Activated naive CD8-positive, alpha-beta T cell treated with anti-CD3 and anti-CD28 coated beads, Interleukin-2, amount 50 U/mL, for 24 hours (primary cell): ENCODE measurements around the gene KDM4D.
"Not testable (repeated sequence)": the region's sequence is repeated elsewhere in the genome, so short reads cannot be mapped to it uniquely, and the experiment has no call there.

ENCODE experiments used
- ATAC-seq: fragments of 150-1000 bp; cut with Tn5 transposase; one replicate; pipeline ENCODE4 v1.10.0; 2021
- DNase-seq: peaks from one replicate; pipeline ENCODE4 v3.0.0; 2021
- H3K27ac Mint-ChIP-seq: one replicate; pipeline ENCODE4 v1.8.0; 2021; ENCODE audit warnings: mild to moderate bottlenecking, mixed read lengths
- H3K27me3 Mint-ChIP-seq: one replicate; pipeline ENCODE4 v1.8.0; 2021; ENCODE audit warnings: mixed read lengths
- H3K36me3 Mint-ChIP-seq: one replicate; pipeline ENCODE4 v1.8.0; 2021; ENCODE audit warnings: low read depth, mixed read lengths
- H3K4me1 Mint-ChIP-seq: one replicate; pipeline ENCODE4 v1.8.0; 2021; ENCODE audit warnings: mixed read lengths
- H3K4me3 Mint-ChIP-seq: one replicate; pipeline ENCODE4 v1.8.0; 2021; ENCODE audit warnings: mild to moderate bottlenecking, moderate library complexity, mixed read lengths
- H3K9me3 Mint-ChIP-seq: one replicate; pipeline ENCODE4 v1.8.0; 2021; ENCODE audit warnings: mixed read lengths

Gene KDM4D

GRCh38 chr11:94975599-94975998 is 2.1 kb downstream of the KDM4D start:
- DNase-seq, result no peak
- Mint-ChIP-seq H3K27me3 (no peaks in the 10 kb centered on the region), H3K27ac (no peak overlapping the region), H3K4me3 (no peak overlapping the region), H3K9me3 (no peaks in the 10 kb centered on the region), H3K4me1 (peaks cover 31% of the 10 kb centered on the region), H3K36me3 (peaks cover 11% of the 10 kb centered on the region)
- ATAC-seq, result no peak

GRCh38 chr11:94987378-94987777 is 13.9 kb downstream of the KDM4D start:
- DNase-seq (no peak), ATAC-seq (no peak)
- Mint-ChIP-seq H3K4me1 (no peaks in the 10 kb centered on the region), H3K27ac (no peak overlapping the region), H3K4me3 (no peak overlapping the region), H3K36me3 (no peaks in the 10 kb centered on the region), H3K9me3 (no peaks in the 10 kb centered on the region), H3K27me3 (peaks cover 22% of the 10 kb centered on the region)

DNA sequence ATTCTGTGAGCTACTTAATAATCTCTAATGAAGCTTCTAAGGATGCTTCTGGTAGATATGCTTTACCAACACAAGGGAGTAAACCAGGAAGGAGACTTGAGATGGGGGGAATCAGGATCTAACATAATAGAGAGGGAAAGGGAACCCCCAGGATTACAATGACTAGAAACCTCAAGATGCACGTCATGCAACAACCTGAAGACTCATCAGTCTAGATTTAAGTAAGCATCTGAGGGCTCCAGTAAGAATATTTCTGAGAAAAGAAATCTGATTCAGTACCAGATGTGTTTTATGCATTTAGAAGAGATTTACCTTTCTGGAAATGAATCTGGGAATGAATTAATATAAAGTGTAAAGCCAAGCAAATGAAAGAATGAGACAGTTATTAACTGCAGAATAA is 15.2 kb downstream of the KDM4D start:
- Mint-ChIP-seq H3K4me1 (no peaks in the 10 kb centered on the region), H3K36me3 (no peaks in the 10 kb centered on the region), H3K27ac (no peak overlapping the region), H3K27me3 (peaks cover 22% of the 10 kb centered on the region), H3K4me3 (no peak overlapping the region), H3K9me3 (no peaks in the 10 kb centered on the region)
- no peak for DNase-seq
- ATAC-seq, result no peak

- DNase-seq (no peak), ATAC-seq (no peak)
- Mint-ChIP-seq H3K27ac (no peak overlapping the region), H3K4me1 (no peaks in the 10 kb centered on the region), H3K36me3 (peaks cover under 1% of the 10 kb centered on the region), H3K4me3 (no peak overlapping the region), H3K9me3 (no peaks in the 10 kb centered on the region), H3K27me3 (peaks cover 13% of the 10 kb centered on the region)
These were observed 20.0 kb downstream of the KDM4D start for GRCh38 chr11:94993400-94993943.

DNA sequence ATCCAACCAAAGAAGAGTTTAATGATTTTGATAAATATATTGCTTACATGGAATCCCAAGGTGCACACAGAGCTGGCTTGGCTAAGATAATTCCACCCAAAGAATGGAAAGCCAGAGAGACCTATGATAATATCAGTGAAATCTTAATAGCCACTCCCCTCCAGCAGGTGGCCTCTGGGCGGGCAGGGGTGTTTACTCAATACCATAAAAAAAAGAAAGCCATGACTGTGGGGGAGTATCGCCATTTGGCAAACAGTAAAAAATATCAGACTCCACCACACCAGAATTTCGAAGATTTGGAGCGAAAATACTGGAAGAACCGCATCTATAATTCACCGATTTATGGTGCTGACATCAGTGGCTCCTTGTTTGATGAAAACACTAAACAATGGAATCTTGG is 23.9 kb downstream of the KDM4D start:
- DNase-seq (no peak), ATAC-seq (no peak)
- Mint-ChIP-seq H3K4me1 (no peaks in the 10 kb centered on the region), H3K9me3 (no peaks in the 10 kb centered on the region), H3K27ac (no peak overlapping the region), H3K27me3 (peaks cover 2% of the 10 kb centered on the region), H3K4me3 (no peak overlapping the region), H3K36me3 (peaks cover 1% of the 10 kb centered on the region)

GRCh38 chr11:94998285-94998684 is 24.8 kb downstream of the KDM4D start:
- Mint-ChIP-seq H3K9me3 (no peaks in the 10 kb centered on the region), H3K27me3 (peaks cover 2% of the 10 kb centered on the region), H3K4me1 (no peaks in the 10 kb centered on the region), H3K36me3 (peaks cover 1% of the 10 kb centered on the region), H3K4me3 (no peak overlapping the region), H3K27ac (no peak overlapping the region)
- DNase-seq, result no peak
- ATAC-seq, result no peak

GRCh38 chr11:95003716-95004115 is 30.2 kb downstream of the KDM4D start:
- DNase-seq (no peak), ATAC-seq (no peak)
- no peak overlapping the region for H3K27ac Mint-ChIP-seq
- no peaks in the 10 kb centered on the region for H3K9me3 Mint-ChIP-seq
- no peak overlapping the region for H3K4me3 Mint-ChIP-seq
- peaks cover 7% of the 10 kb centered on the region for H3K27me3 Mint-ChIP-seq
- H3K36me3 Mint-ChIP-seq, result no peaks in the 10 kb centered on the region
- H3K4me1 Mint-ChIP-seq, result no peaks in the 10 kb centered on the region

DNA sequence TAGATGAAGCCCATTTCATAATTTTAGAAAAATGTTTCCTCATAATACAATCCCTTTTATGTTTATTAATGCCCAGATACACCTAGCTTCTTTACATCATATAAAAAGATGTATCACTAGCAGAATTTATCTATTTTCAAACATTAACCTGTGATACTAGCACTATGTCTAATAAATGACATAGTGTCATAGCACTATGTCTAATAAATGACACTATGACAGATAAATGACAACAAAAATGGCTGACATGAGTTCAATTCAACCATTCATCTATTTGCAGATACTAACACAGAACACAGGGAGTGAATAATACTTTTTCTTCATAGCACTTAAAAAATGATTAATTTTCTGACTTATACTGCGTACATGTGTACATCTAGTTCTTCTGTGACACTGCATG is 32.1 kb downstream of the KDM4D start:
- no peak for DNase-seq
- Mint-ChIP-seq H3K9me3 (no peaks in the 10 kb centered on the region), H3K36me3 (no peaks in the 10 kb centered on the region), H3K4me3 (no peak overlapping the region), H3K27me3 (peaks cover 7% of the 10 kb centered on the region), H3K27ac (no peak overlapping the region), H3K4me1 (no peaks in the 10 kb centered on the region)
- no peak for ATAC-seq

- no peak for DNase-seq
- Mint-ChIP-seq H3K4me1 (no peaks in the 10 kb centered on the region), H3K9me3 (no peaks in the 10 kb centered on the region), H3K27me3 (peaks cover 10% of the 10 kb centered on the region), H3K36me3 (no peaks in the 10 kb centered on the region), H3K27ac (no peak overlapping the region), H3K4me3 (no peak overlapping the region)
- ATAC-seq, result no peak
These were observed 37.9 kb downstream of the KDM4D start for GRCh38 chr11:95011376-95011775.

DNA sequence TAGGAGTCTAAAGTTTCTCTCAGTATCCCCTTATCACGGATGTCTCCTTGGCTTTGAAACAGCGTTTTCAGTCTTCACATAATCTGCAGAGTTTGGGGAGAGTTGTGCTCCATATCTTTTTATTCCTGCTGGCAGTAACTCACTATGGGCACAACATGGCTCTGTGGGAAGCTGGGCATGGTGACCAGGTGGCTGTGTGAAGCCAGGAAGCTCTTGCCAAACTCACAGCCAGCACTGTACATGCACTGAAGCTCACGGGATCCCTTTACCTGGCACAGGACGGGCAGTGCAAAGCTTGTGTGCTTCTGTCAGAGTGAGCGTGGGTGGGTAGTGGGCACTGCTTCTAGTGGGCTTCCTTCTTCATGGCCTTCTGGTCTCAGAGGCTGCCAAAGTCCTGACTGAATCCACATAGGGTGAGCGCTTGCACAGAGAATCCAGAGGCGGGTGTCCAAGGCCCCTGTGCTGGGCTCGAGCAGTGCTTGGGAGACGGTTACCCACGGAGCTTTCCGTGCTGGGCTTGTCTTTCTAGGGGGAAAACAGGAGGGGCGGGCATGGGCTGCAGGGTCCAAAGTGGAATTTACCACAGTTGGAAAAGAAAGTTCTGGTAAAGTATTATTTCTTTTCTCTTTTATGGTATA is 40.8 kb downstream of the KDM4D start:
- Mint-ChIP-seq H3K9me3 (no peaks in the 10 kb centered on the region), H3K4me1 (no peaks in the 10 kb centered on the region), H3K27ac (no peak overlapping the region), H3K4me3 (no peak overlapping the region), H3K27me3 (peaks cover 5% of the 10 kb centered on the region), H3K36me3 (no peaks in the 10 kb centered on the region)
- ATAC-seq (no peak), DNase-seq (no peak)

- ATAC-seq, result no peak
- DNase-seq, result no peak
- peaks cover 5% of the 10 kb centered on the region for H3K27me3 Mint-ChIP-seq
- H3K36me3 Mint-ChIP-seq, result no peaks in the 10 kb centered on the region
- no peak overlapping the region for H3K4me3 Mint-ChIP-seq
- H3K27ac Mint-ChIP-seq, result no peak overlapping the region
- no peaks in the 10 kb centered on the region for H3K9me3 Mint-ChIP-seq
- H3K4me1 Mint-ChIP-seq, result no peaks in the 10 kb centered on the region
These were observed 42.6 kb downstream of the KDM4D start for GRCh38 chr11:95016139-95016538.

- not testable (repeated sequence) for H3K4me3 Mint-ChIP-seq, H3K27me3 Mint-ChIP-seq, DNase-seq, H3K9me3 Mint-ChIP-seq, ATAC-seq, H3K4me1 Mint-ChIP-seq, H3K36me3 Mint-ChIP-seq, H3K27ac Mint-ChIP-seq
These were observed 48.0 kb downstream of the KDM4D start for GRCh38 chr11:95021468-95021867.

DNA sequence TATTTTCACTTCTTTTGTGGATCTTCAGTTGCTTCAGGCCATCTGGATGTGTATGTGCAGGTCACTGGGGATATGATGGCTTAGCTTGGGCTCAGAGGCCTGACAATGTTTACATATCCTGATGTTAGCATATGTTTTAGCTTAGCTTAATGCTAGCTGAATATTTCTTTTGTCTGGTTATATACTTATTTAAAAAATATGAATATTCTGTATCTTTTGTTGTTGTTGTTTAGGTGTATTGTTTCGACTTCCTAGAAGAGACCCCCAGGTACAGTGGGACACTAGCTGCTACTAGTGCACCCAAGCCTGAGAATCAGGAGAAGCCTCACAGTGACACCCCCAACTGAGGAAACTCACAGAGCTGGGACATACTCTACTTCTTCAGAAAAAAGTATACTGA is 51.4 kb downstream of the KDM4D start, which contains the start of gene KDM4E:
TSS of gene KDM4E (plus strand) at position 301 of the 400 bp plus-strand sequence. CDS start 300 bp downstream, outside the sequence.
- Mint-ChIP-seq H3K9me3 (no peaks in the 10 kb centered on the region), H3K4me1 (no peaks in the 10 kb centered on the region), H3K4me3 (no peak within 1 kb of the TSS), H3K27me3 (no peaks in the 10 kb centered on the region), H3K27ac (no peak within 1 kb of the TSS), H3K36me3 (no peaks in the 10 kb centered on the region)
- ATAC-seq, result no peak
- DNase-seq, result no peak

GRCh38 chr11:95025594-95025993 is 52.1 kb downstream of the KDM4D start:
- ATAC-seq, H3K27me3 Mint-ChIP-seq, H3K27ac Mint-ChIP-seq, H3K4me1 Mint-ChIP-seq, H3K4me3 Mint-ChIP-seq, DNase-seq, H3K9me3 Mint-ChIP-seq, H3K36me3 Mint-ChIP-seq: not testable (repeated sequence)

- H3K4me3 Mint-ChIP-seq, result no peak overlapping the region
- no peaks in the 10 kb centered on the region for H3K9me3 Mint-ChIP-seq
- ATAC-seq, result no peak
- H3K4me1 Mint-ChIP-seq, result no peaks in the 10 kb centered on the region
- no peak overlapping the region for H3K27ac Mint-ChIP-seq
- H3K27me3 Mint-ChIP-seq, result peaks cover 3% of the 10 kb centered on the region
- no peaks in the 10 kb centered on the region for H3K36me3 Mint-ChIP-seq
- no peak for DNase-seq
These were observed 54.8 kb downstream of the KDM4D start for GRCh38 chr11:95028357-95028756.

- no peak overlapping the region for H3K4me3 Mint-ChIP-seq
- H3K27ac Mint-ChIP-seq, result no peak overlapping the region
- DNase-seq (no peak), ATAC-seq (no peak)
- peaks cover 2% of the 10 kb centered on the region for H3K9me3 Mint-ChIP-seq
- peaks cover 21% of the 10 kb centered on the region for H3K27me3 Mint-ChIP-seq
- no peaks in the 10 kb centered on the region for H3K36me3 Mint-ChIP-seq
- H3K4me1 Mint-ChIP-seq, result peaks cover under 1% of the 10 kb centered on the region
These were observed 59.5 kb downstream of the KDM4D start for GRCh38 chr11:95033051-95033450.
